CD4-positive, alpha-beta T cell treated with Interleukin-1 beta for 1 hour (primary cell): ENCODE results near the gene LOC128125822.
A peak's percentile ranks its signal among the peaks of the same experiment; 100 is the strongest.

Experiments used
- DNase-seq, 2 donors: peaks; one replicate each; pipeline ENCODE4 v3.0.0-alpha.2; 2020 to 2022

Gene LOC128125822

DNA sequence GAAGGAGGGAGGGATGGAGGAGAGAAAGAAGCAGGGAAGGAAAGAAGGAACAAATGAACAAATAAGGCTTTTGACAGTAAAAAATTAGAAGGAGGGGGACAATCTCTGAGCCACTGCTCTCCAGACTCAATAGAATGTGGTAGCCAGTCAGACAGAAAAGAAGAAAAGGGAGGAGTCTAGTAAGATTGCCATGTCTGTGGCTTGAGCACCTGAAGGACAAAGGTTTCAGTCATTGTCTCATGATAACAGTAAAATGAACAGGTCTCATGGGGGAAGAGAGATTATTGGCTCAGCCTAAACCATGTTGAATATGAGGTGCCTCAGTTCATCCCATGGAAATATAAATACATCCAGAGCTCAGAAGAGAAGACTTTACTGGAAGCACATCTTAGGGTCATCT is 14.0 kb upstream of the LOC128125822 start:
- no peak for DNase-seq

GRCh38 chr6:63560801-63561287 is 11.4 kb upstream of the LOC128125822 start:
- no peak for DNase-seq

DNA sequence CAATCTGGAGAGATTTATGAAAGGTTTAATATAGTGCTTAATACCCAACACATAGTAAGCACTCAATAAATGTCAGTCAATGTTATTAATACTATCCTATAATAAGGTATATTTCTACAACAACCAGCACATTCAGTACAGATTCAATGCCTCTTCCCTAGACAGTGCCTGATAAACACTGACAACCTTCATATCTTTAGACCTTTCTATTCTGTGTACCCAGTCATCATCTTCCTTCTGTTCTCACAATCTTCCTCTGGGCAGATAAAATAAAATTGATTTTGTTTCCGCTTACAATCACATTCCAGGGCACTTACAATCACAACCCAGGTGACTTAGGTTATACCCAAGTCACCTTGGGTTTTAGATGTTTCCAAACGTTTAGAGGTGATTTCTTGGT is 11.0 kb upstream of the LOC128125822 start:
- DNase-seq: no peak

DNA sequence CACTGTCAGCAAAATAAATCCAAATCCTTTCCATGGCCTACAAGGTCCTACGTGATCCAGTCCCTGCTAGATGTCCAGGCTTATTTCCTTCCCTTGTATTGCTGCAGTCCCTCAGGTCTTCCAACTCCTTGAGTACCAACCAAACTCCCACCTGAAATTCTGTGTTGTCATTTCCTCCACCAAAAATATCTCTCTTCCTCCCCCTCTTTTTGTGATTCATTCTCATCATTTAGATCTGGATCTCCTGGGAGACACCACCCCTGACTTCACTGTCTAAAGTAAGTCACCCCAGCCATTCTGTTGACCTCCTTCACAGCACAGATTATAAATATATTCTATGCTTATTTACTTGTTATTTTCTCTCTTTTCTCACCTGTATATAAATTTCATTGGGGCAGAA is 9.0 kb upstream of the LOC128125822 start:
- no peak for DNase-seq

GRCh38 chr6:63565058-63565726 is 7.1 kb upstream of the LOC128125822 start:
- DNase-seq: no peak

DNA sequence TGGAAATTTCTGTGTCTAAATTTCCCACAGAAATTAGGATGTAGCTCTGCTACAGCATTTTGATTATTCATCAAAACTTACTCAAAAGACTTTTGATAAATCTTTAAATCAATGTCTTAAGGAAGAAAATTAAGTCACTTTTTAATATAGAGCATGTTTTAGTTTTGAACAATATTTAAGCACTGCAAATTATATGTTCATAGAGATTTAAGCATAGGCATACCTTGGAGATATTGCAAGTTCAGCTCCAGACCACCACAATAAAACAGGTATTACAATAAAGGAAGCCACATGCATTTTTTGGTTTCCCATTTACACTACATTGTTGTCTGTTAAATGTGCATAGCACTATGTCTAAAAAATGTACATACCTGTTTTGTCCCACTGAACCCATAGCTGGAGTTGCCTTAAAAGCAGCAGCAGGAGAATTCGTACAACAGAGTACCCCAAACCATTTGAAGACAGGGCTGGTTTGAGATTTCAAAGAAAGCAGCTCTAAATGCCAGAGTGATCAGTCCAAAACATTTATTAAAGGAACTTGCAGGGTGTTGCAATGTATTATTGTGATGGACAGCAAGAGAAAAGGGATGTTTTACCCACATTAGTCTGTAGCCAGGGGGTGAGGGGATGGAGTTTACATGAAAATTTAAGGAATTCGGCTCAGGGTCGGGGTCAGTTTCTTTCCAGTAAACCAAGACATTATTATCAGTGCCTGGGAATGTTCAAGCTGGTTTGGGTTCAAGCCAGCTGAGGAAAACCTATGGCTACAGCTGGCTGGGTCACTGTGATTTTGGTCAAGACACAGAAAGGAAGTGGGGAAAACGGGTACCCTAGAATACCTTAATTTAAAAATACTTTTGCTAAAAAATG is 6.3 kb upstream of the LOC128125822 start:
- no peak for DNase-seq

DNA sequence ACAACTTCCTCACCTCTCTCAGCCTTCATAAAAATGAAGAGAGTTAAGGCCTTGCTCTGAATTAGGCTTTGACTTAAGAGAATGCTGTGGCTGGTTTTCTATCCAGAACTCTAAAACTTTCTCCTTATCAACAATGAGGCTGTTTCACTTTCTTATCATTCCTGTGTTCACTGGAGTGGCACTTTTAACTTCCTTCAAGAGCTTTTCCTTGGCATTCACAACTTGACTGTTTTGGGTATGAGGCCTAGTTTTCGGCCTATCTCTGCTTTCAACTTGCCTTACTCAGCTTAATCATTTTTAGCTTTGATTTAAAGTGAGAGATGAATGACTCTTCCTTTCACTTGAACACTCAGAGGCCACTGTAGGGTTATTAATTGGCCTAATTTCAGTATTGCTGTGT is 4.3 kb upstream of the LOC128125822 start:
- no peak for DNase-seq

DNA sequence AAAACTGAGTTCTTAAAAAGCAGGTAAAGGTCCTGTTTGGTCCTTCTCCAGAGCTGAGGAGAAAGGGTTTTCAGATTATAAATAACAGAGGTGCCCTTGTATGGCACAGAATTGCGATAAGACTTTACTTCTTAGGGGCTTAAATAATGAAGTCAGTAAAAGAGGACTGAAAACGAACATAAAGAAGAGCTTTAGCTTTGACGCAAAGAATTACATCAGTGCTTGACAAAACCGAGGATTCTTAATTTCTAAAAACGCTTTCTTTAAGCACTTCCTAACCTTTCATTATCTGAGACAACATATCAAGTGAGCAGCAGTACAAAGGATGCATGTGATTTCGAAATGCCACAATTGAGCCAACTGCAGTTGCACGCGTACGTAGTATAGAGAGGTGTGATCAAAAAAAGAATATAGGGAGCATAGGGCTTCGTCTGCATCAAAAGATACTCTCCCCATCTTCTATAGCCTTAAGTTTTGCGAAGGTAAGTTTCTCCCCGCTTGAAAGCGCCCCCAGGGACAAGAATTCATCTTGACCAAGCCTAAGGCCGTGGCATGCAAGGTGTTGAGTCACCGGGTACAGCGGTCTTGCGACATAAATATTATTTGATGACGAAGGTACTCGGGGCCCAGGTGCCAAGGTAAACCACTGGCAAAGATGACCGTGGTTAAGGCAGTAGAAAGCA is 778 bp upstream of the LOC128125822 start:
- peak in 1 of 2 donors; percentile 63 for DNase-seq

DNA sequence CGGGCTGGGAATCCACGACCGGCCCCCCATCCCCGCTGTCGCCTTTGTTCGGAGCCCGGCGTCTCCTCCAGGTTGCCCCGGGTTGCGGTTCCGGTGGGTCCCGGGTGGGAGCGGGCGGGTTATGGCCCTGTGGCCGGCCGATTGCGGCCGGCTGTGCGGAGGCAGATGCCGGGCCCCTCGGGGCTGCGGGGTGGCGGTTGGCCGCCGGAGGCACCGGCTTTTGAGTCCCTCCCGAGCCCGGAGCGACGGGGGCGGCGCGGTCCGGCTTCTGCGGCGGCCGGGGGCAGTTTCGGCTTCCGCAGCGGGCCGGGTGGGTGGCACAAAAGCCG is 431 bp downstream of the LOC128125822 start:
- DNase-seq: no peak

DNA sequence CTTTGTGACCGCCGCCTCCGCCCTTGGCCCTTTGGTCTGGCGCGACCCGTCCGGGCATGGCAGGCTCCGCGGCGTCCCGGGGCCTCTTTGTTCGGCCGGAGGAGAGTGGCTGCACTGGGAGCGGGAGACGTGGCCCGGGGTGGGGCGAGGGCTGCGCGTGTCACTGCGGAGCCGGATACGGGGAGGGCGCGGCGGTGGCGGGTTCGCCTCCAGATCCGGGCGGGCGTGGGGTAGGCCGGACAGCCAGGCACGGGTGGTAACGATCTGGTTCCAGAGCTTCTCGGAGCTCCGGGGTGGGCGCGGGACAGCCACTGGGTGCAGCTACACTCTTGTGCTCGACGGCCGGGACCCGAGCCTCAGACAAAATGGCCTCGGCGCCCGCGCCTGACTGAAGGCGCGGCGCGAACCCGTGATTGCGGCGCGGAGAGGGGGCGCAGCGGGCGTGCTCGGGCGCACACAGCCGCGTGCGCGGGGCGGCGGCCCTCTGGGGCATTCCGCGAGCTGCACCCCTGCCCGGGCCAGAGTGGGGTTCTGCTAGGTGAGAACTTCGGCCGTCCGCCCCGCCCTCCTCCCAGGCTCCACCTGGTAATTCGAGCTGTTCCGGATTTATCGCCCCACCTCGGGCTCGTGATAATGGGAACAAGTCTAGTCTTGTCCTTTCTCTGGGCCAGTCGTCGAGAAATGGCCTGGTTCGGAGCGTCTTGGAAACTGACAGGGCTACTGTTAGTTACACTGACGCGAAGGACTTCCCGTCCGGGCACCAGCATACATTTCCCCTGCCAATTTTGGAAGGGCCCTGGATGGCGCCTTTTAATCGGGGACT is 1.0 kb downstream of the LOC128125822 start:
- DNase-seq: peak; percentile 74 to 75

DNA sequence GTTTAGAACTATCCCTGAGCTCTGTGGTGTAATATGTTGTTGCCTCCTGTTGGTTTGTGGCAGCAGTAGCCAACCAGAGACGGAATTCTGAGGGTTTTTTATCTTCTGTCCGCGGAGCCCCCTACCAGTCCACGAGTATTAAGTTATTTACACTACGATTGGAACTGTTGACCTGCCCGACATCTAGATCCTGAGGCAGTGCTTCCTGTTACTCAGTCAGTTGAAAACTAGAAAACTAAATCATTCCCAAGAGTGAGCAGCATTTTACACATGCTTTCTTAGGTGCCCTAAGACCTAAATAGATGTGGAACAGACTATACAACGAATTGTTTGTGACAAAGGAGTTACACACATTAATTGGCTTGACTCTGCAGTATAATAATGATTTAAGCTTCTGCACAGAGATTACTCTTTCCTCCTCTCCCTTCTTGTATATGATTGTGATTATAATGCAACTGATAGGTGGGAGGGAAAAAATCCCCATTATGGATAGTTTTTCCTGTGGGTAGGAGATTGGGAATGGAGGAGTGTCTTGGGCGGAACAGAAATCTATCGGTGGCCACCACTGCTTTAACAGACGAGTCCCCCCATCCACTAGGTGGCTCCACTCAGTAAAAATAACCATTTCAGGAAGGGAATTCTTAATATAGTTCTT is 1.7 kb downstream of the LOC128125822 start:
- DNase-seq: peak; percentile 22 to 67

- no peak for DNase-seq
These were observed 2.2 kb downstream of the LOC128125822 start for GRCh38 chr6:63574554-63574900.

DNA sequence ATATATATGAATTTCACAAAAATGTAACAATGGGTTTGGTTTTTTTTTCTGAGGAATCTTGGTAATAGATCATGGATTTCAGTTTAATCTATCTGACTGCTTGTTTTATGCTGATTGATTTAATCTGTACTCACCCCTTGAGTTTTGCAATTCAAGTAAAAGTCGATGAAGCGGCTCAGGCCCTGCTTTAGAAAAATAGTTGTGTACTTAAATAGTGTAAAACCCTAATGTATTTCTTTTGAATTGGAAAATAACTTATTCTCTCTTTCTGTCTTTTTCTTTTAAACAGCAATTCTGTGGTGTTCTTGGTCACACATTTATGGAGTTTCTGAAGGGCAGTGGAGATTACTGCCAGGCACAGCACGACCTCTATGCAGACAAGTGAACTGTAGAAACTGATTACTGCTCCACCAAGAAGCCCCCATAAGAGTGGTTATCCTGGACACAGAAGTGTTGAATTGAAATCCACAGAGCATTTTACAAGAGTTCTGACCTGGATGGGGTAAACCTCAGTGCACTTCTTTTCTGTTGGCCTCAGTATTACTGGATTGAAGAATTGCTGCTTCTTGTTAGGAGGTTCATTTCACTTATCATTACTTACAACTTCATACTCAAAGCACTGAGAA is 4.0 kb downstream of the LOC128125822 start:
- DNase-seq: no peak

DNA sequence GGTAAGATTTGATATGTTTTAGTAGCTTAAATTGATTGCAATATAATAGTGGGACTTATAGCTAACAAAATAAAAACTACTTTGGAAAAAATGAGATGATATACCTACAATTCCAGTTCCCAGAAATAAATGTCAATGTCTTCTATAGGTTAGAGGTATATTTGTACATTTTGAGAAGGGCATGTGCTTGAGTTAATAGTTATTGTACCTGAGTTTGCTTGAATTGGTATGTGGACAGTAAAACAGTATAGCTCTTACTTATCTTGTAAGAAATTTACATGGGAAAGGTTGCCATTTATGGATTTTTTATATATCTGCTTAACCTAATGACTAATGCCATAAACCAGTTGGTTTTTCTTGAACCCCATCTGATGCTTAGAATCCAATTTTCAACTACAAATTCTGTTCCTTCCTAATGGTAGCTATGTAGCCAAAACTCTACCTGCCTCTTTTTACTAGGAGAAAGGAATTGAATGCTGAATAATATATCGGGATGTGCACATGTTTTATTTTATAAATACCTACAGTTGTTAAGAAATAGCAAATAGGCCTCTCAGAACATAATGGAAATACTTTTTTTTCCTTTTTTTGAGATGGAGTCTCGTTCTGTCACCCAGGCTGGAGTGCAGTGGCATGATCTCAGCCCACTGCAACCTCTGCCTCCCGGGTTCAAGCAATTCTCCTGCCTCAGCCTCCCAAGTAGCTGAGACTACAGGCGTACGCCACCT is 4.9 kb downstream of the LOC128125822 start:
- no peak for DNase-seq

DNA sequence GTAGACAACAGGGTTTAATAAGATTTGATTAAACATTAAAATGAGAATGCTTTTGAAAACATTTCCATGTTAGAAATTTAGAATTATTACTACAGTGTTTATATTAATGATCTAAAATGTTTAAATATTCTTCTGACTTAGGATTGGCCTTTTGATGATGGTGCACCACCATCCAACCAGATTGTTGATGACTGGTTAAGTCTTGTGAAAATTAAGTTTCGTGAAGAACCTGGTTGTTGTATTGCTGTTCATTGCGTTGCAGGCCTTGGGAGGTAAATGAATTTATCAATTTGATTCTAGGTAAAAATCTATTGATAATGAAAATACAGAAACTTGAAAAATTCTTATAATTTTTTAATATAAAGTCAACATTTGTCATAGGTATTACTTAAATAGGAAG is 6.5 kb downstream of the LOC128125822 start:
- no peak for DNase-seq

DNA sequence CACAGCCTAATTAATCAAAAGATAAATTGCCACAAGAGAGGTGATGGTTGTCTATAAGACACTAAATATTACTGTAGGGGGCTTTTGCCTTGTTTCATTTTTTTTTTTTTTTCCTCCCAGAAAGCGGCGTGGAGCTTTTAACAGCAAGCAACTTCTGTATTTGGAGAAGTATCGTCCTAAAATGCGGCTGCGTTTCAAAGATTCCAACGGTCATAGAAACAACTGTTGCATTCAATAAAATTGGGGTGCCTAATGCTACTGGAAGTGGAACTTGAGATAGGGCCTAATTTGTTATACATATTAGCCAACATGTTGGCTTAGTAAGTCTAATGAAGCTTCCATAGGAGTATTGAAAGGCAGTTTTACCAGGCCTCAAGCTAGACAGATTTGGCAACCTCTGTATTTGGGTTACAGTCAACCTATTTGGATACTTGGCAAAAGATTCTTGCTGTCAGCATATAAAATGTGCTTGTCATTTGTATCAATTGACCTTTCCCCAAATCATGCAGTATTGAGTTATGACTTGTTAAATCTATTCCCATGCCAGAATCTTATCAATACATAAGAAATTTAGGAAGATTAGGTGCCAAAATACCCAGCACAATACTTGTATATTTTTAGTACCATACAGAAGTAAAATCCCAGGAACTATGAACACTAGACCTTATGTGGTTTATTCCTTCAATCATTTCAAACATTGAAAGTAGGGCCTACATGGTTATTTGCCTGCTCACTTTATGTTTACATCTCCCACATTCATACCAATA is 7.8 kb downstream of the LOC128125822 start:
- no peak for DNase-seq

- DNase-seq: no peak
These were observed 8.4 kb downstream of the LOC128125822 start for GRCh38 chr6:63580704-63580961.

GRCh38 chr6:63581355-63582013 is 9.2 kb downstream of the LOC128125822 start:
- DNase-seq: no peak

DNA sequence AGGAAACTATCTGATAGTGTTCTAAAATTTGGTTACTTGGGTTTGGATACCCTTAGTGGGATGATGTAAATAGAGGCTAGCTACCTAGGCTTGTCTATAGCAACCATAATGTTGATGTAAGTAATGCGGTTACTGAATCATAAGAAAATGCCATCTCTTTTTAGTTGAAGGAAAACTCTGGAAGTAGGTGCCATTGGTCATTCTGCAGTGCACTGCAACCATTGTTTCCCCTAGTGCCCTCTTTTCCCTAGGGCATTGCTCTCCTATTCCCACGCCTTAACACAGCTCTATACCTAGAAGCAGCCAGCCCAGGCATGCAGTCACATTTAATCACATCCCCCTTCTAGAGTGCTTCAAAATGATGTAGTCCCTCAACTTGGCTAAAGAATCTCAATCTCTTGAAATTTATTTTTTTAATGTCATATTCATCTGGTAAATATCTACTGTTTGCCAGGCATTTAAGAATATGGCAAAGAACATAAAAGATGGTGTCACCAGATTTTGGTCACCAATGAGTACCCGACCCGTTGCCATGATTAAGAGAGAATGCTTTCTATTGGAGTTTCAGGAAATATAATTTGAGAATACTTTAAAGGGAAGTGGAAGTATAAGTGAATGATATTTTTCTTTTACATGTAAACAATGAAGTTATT is 10.4 kb downstream of the LOC128125822 start:
- no peak for DNase-seq

- no peak for DNase-seq
These were observed 11.8 kb downstream of the LOC128125822 start for GRCh38 chr6:63584125-63584514.
